ENCODE measurements around the gene ABL1.
A peak's percentile ranks its signal among the peaks of the same experiment; 100 is the strongest.

ABL1 gene

DNA sequence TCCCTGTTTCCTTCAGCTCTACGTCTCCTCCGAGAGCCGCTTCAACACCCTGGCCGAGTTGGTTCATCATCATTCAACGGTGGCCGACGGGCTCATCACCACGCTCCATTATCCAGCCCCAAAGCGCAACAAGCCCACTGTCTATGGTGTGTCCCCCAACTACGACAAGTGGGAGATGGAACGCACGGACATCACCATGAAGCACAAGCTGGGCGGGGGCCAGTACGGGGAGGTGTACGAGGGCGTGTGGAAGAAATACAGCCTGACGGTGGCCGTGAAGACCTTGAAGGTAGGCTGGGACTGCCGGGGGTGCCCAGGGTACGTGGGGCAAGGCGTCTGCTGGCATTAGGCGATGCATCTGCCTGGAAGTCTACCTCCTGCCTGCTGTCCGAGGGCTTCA is 27.7 kb downstream of the ABL1 start:
- TF ChIP-seq, protein P1, sequence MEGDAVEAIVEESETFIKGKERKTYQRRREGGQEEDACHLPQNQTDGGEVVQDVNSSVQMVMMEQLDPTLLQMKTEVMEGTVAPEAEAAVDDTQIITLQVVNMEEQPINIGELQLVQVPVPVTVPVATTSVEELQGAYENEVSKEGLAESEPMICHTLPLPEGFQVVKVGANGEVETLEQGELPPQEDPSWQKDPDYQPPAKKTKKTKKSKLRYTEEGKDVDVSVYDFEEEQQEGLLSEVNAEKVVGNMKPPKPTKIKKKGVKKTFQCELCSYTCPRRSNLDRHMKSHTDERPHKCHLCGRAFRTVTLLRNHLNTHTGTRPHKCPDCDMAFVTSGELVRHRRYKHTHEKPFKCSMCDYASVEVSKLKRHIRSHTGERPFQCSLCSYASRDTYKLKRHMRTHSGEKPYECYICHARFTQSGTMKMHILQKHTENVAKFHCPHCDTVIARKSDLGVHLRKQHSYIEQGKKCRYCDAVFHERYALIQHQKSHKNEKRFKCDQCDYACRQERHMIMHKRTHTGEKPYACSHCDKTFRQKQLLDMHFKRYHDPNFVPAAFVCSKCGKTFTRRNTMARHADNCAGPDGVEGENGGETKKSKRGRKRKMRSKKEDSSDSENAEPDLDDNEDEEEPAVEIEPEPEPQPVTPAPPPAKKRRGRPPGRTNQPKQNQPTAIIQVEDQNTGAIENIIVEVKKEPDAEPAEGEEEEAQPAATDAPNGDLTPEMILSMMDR (IDR thresholded peaks at IDR 0.05; ENCODE audit: borderline replicate concordance, control extremely low read depth, extremely low read depth, insufficient read depth, missing control alignments), result no peak
- in situ Hi-C loops (cut with MboI; ENCODE audit: low sequenced_read_pairs, unreplicated experiment), result loop anchor here (10.0 kb wide), 1 partner anchor 88 kb away; no protein-coding TSS in a partner anchor
- no peak for DNase-seq (ENCODE audit: low spot score)

DNA sequence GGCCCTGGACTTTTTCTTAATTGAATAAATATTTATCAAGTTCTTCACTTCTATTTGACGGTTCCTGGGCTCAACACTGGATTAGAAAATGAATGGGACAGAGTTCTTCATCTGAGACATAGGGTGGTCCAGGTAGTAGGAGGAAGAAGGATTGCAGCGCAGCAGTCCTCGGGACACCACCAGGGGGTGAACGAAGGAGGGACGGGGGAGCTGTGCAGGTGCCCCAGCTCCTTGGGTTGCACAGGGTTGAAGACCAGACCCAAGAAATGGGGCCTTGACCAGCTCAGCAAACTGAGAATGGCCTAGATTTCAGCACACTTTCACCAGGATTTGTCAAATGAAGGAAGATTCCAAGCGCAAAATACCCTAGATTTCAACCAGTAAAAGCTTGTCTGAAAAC is 29.5 kb downstream of the ABL1 start:
- in situ Hi-C loops (cut with MboI; ENCODE audit: low sequenced_read_pairs, unreplicated experiment), result loop anchor here (10.0 kb wide), 1 partner anchor 90 kb away; no protein-coding TSS in a partner anchor
- TF ChIP-seq, protein P1 (IDR thresholded peaks at IDR 0.05; ENCODE audit: borderline replicate concordance, control extremely low read depth, extremely low read depth, insufficient read depth, missing control alignments), result no peak
- no peak for DNase-seq (ENCODE audit: low spot score)

DNA sequence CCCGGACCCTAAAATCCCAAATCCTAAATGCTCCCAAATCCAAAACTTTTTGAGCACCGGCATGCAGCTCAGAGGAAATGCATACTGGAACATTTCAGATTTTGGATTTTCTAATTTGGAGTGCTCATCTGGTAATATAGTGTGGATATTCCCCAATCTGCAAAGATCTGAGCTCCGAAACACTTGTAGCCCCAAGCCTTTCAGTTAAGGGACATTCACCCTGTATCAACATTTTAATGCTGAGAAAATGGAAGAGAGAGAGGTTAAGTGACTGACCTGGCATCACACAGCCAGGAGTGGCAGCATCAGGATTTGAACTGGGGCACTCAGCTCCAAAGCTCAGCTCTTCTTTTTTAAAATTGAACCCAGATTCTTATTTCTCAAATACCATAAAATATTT is 30.9 kb downstream of the ABL1 start:
- TF ChIP-seq, protein P1 (IDR thresholded peaks at IDR 0.05; ENCODE audit: borderline replicate concordance, control extremely low read depth, extremely low read depth, insufficient read depth, missing control alignments), result no peak
- no peak for DNase-seq (ENCODE audit: low spot score)
- in situ Hi-C loops (cut with MboI; ENCODE audit: low sequenced_read_pairs, unreplicated experiment), result loop anchor here (5.0 to 10.0 kb wide), 2 partner anchors 91 to 159 kb away; no protein-coding TSS in a partner anchor

DNA sequence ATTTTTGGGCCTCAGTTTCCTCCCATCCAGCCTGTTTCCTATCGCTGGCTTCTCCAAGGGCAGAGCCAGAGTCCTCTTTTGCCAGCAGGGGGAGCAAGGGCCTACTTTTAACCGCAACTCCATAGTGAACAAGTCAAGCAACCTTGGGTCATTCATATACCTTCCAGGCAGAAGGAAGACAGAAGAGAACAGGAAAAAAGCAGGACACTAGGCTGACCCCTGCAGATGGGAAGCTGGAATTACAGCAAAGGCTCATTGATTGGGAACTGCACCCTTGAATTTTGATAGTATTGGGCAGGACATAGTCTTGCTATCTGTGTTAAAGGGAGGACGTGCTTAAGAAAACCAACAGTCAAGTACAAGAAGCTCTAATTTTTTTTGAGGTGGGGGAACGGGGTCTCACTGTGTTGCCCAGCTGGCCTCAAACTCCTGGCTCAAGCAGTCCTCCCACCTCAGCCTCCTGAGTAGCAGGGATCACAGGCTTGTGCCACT is 31.5 kb downstream of the ABL1 start:
- in situ Hi-C loops (cut with MboI; ENCODE audit: low sequenced_read_pairs, unreplicated experiment), result loop anchor here (5.0 to 10.0 kb wide), 2 partner anchors 92 to 159 kb away; no protein-coding TSS in a partner anchor
- TF ChIP-seq, protein P1 (IDR thresholded peaks at IDR 0.05; ENCODE audit: borderline replicate concordance, control extremely low read depth, extremely low read depth, insufficient read depth, missing control alignments), result peak; percentile 61
- DNase-seq (ENCODE audit: low spot score), result peak; percentile 54

DNA sequence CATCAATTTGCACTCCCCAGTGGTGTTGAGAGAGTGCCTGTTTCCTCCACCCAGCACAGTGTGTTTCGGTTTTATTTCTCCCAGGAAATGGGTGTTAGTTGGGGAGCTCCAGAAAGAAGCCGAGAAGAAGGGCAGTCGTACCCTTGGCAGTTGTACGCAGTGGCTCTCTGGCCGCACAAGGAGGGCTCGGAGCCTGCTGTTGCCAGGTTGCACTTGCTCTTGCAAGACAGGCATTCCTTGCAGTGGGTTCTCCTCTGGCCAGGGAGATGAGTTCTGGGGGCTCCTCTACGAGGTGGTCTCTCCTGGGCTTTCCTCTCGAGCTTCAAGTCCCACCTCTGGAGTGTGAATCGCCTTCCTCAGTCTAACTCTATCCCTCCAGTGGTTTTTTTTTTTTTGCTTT is 32.5 kb downstream of the ABL1 start:
- TF ChIP-seq, protein P1 (IDR thresholded peaks at IDR 0.05; ENCODE audit: borderline replicate concordance, control extremely low read depth, extremely low read depth, insufficient read depth, missing control alignments), result no peak
- no peak for DNase-seq (ENCODE audit: low spot score)
- in situ Hi-C loops (cut with MboI; ENCODE audit: low sequenced_read_pairs, unreplicated experiment), result loop anchor here (5.0 to 10.0 kb wide), 2 partner anchors 93 to 160 kb away; no protein-coding TSS in a partner anchor

DNA sequence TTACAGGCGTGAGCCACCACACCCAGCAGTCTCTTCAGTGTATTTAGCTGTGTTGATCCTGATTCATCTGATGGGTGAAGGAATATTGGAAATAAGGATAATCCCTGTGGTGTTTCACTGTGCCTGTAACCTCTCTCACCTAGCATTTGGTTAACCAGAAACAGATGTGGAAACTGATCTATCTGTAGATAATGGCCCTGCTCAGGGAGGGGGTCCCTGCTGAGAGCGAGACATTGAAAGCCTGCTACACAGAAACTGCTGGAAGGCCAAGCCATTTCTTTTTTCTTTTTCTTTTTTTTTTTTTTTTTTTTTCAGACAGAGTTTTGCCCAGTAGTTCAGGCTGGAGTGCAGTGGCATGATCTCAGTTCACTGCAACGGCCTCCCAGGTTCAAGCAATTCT is 33.2 kb downstream of the ABL1 start:
- DNase-seq (ENCODE audit: low spot score), result no peak
- TF ChIP-seq, protein P1 (IDR thresholded peaks at IDR 0.05; ENCODE audit: borderline replicate concordance, control extremely low read depth, extremely low read depth, insufficient read depth, missing control alignments), result no peak
- in situ Hi-C loops (cut with MboI; ENCODE audit: low sequenced_read_pairs, unreplicated experiment), result loop anchor here (5.0 to 10.0 kb wide), 2 partner anchors 93 to 161 kb away; no protein-coding TSS in a partner anchor
